Left renal pelvis (tissue), 4 donors: ENCODE results near the gene MAB21L4. TPM values are rescaled to one million over a fixed set of nuclear protein-coding genes. Genes with fewer than 3 reads are reported as not detected.
"Not testable (repeated sequence)": the region's sequence is repeated elsewhere in the genome, so short reads cannot be mapped to it uniquely, and the experiment has no call there.

Experiments used
- DNase-seq, 4 donors: peaks; one replicate each; pipeline ENCODE4 v3.0.0-alpha.2; 2013; ENCODE audit warnings: low read depth in 4 of 4, low spot score in 3 of 4
- polyA plus RNA-seq, 4 donors: library from polyadenylated mRNA; unstranded; fragments of 120-200 nt; gene quantifications; one replicate each; pipeline ENCODE4 v1.2.1, GENCODE V29; 2013; ENCODE audit not compliant: insufficient read length in 4 of 4

The MAB21L4 gene
- polyA plus RNA-seq, 4 donors, result 0.18 to 2.5 (median 1.6) TPM

GRCh38 chr2:240846309-240846708, 49.6 kb downstream of the MAB21L4 start:
- not testable (repeated sequence) for DNase-seq

- peak in 1 of 4 donors; percentile 65 for DNase-seq
Observed at GRCh38 chr2:240840435-240841060, 55.4 kb downstream of the MAB21L4 start.

GRCh38 chr2:240839152-240840143, 56.5 kb downstream of the MAB21L4 start:
- DNase-seq, result no peak

- DNase-seq, result no peak
Observed at GRCh38 chr2:240837621-240838020, 58.3 kb downstream of the MAB21L4 start.

- no peak for DNase-seq
Observed at GRCh38 chr2:240836781-240837467, 59.0 kb downstream of the MAB21L4 start.

Other genes starting within 250 kb of the MAB21L4 start
- gene AQP12B, start 213.3 kb downstream of the MAB21L4 start, polyA plus RNA-seq, result 1 to 10 TPM in 1 of 4 donors, under 1 TPM in 3; 0.17 to 2.5 (median 0.26) TPM
- gene AQP12A, start 204.3 kb downstream of the MAB21L4 start, polyA plus RNA-seq, result 1 to 10 TPM in 1 of 4 donors, under 1 TPM in 1, not detected in 2; 0.60 to 1.6 TPM
- gene KIF1A, start 75.9 kb downstream of the MAB21L4 start, polyA plus RNA-seq, result 10 to 100 TPM in 2 of 4 donors, 1 to 10 TPM in 2; 7.4 to 11.6 (median 10.6) TPM
- gene AGXT, start 27.3 kb downstream of the MAB21L4 start, polyA plus RNA-seq, result 1 to 10 TPM in 1 of 4 donors, under 1 TPM in 2, not detected in 1; 0.06 to 1.8 (median 0.15) TPM
- under 1 TPM; 0.03 to 0.09 (median 0.05) TPM for gene CROCC2, start 10.2 kb upstream of the MAB21L4 start, polyA plus RNA-seq
- 10 to 100 TPM in 1 of 4 donors, 1 to 10 TPM in 3; 7.3 to 10.8 (median 8.6) TPM for gene SNED1, start 102.5 kb upstream of the MAB21L4 start, polyA plus RNA-seq
- 10 to 100 TPM; 55.4 to 76.9 (median 67.5) TPM for gene MTERF4, start 206.1 kb upstream of the MAB21L4 start, polyA plus RNA-seq